Neural progenitor cell (in vitro differentiated cells): ENCODE data around the gene TSEN54. TPM values are rescaled to one million over a fixed set of nuclear protein-coding genes. Genes with fewer than 3 reads are reported as not detected.

Experiments used
- DNase-seq: peaks from one replicate; pipeline ENCODE4 v3.0.0-alpha.2; 2016; ENCODE audit warnings: low spot score
- H2AFZ ChIP-seq: fragments of 200-600 bp; sonication (generic); replicated peaks from 2 replicates; pipeline ENCODE4 v1.6.1; 2016; ENCODE audit warnings: antibody characterized with exemption
- H3F3A ChIP-seq: fragments of 200-600 bp; sonication (generic); 2 replicates; pipeline ENCODE4 v1.6.1; 2016; ENCODE audit warnings: antibody characterized with exemption, low read depth
- H3K27ac ChIP-seq: fragments of 200-600 bp; sonication (generic); 2 replicates; pipeline ENCODE4 v1.5.1; 2016; ENCODE audit warnings: mild to moderate bottlenecking
- H3K27me3 ChIP-seq: fragments of 200-600 bp; sonication (generic); 2 replicates; pipeline ENCODE4 v1.6.1; 2016; ENCODE audit warnings: mild to moderate bottlenecking, moderate library complexity
- H3K36me3 ChIP-seq: fragments of 200-600 bp; sonication (generic); 2 replicates; pipeline ENCODE4 v1.5.1; 2016
- H3K4me1 ChIP-seq: fragments of 200-600 bp; sonication (generic); 2 replicates; pipeline ENCODE4 v1.6.1; 2016; ENCODE audit warnings: mixed run types
- H3K4me2 ChIP-seq: fragments of 200-600 bp; sonication (generic); 2 replicates; pipeline ENCODE4 v1.6.1; 2016
- H3K4me3 ChIP-seq: fragments of 200-600 bp; sonication (generic); 2 replicates; pipeline ENCODE4 v1.5.1; 2016
- H3K79me2 ChIP-seq: fragments of 200-600 bp; sonication (generic); 2 replicates; pipeline ENCODE4 v1.6.1; 2016; ENCODE audit warnings: low read depth
- H3K9ac ChIP-seq: fragments of 200-600 bp; sonication (generic); 2 replicates; pipeline ENCODE4 v1.6.1; 2016
- H3K9me3 ChIP-seq: fragments of 200-600 bp; sonication (generic); 2 replicates; pipeline ENCODE4 v1.5.1; 2016; ENCODE audit warnings: low read depth
- H4K20me1 ChIP-seq: fragments of 200-600 bp; sonication (generic); 2 replicates; pipeline ENCODE4 v1.6.1; 2016; ENCODE audit warnings: low read depth
- H3K27ac Mint-ChIP-seq: 3 replicates; pipeline ENCODE4 v1.8.0; 2021; ENCODE audit warnings: mixed read lengths
- H3K27me3 Mint-ChIP-seq: 2 replicates; pipeline ENCODE4 v1.8.0; 2022; ENCODE audit warnings: low read depth, mild to moderate bottlenecking, inconsistent platforms, moderate library complexity, mixed read lengths; ENCODE audit not compliant: insufficient read depth
- H3K36me3 Mint-ChIP-seq: 3 replicates; pipeline ENCODE4 v1.8.0; 2021; ENCODE audit warnings: mixed read lengths
- H3K4me1 Mint-ChIP-seq: 3 replicates; pipeline ENCODE4 v1.8.0; 2021; ENCODE audit warnings: mixed read lengths
- H3K4me3 Mint-ChIP-seq: 3 replicates; pipeline ENCODE4 v1.8.0; 2021; ENCODE audit warnings: mild to moderate bottlenecking, moderate library complexity, mixed read lengths
- H3K9me3 Mint-ChIP-seq: 3 replicates; pipeline ENCODE4 v1.8.0; 2020; ENCODE audit warnings: mixed read lengths
- CTCF ChIP-seq: fragments of 200-600 bp; sonication (generic); IDR thresholded peaks from 2 replicates; pipeline ENCODE4 v1.5.1; 2017; ENCODE audit warnings: antibody characterized with exemption, mild to moderate bottlenecking
- EZH2 ChIP-seq: fragments of 200-600 bp; sonication (generic); IDR thresholded peaks from 2 replicates; pipeline ENCODE4 v1.6.1; 2017; ENCODE audit warnings: antibody characterized with exemption, mild to moderate bottlenecking, moderate library complexity
- EZH2phosphoT487 ChIP-seq: fragments of 200-600 bp; sonication (generic); IDR thresholded peaks from 2 replicates; pipeline ENCODE4 v1.6.1; 2017; ENCODE audit warnings: antibody characterized with exemption
- total RNA-seq: library from RNA; depleted of rRNA; stranded (reverse); fragments of >200 nt; gene quantifications from 2 replicates; pipeline ENCODE4 v1.2.3, GENCODE V29; 2015; ENCODE audit warnings: low replicate concordance

Gene TSEN54
- total RNA-seq, 1 donor from 2014 or later, result 20.5 TPM

GRCh38 chr17:75557075-75557851, 40.9 kb downstream of the TSEN54 start:
- Histone ChIP-seq H3K9me3 (no peaks in the 10 kb centered on the region), H3K27me3 (no peaks in the 10 kb centered on the region), H2AFZ (no peak overlapping the region), H3K27ac (peak overlapping the region; percentile 29), H3K4me3 (no peak overlapping the region), H3K4me2 (no peak overlapping the region), H4K20me1 (peaks cover 4% of the 10 kb centered on the region), H3F3A (no peaks in the 10 kb centered on the region), H3K4me1 (peaks cover 9% of the 10 kb centered on the region), H3K79me2 (no peaks in the 10 kb centered on the region), H3K9ac (no peak overlapping the region), H3K36me3 (no peaks in the 10 kb centered on the region)
- DNase-seq, result no peak
- TF ChIP-seq EZH2, result no peak
- H3K4me3 Mint-ChIP-seq, result no peak overlapping the region
- no peaks in the 10 kb centered on the region for H3K9me3 Mint-ChIP-seq
- peaks cover 6% of the 10 kb centered on the region for H3K27me3 Mint-ChIP-seq
- peaks cover 14% of the 10 kb centered on the region for H3K4me1 Mint-ChIP-seq
- no peak overlapping the region for H3K27ac Mint-ChIP-seq
- no peaks in the 10 kb centered on the region for H3K36me3 Mint-ChIP-seq

GRCh38 chr17:75557852-75558665, 41.7 kb downstream of the TSEN54 start:
- no peaks in the 10 kb centered on the region for H3K9me3 ChIP-seq
- DNase-seq, result no peak
- peaks cover 6% of the 10 kb centered on the region for H3K27me3 Mint-ChIP-seq
- no peak overlapping the region for H3K4me3 Mint-ChIP-seq
- no peaks in the 10 kb centered on the region for H3K36me3 ChIP-seq
- no peak overlapping the region for H3K27ac Mint-ChIP-seq
- H3F3A ChIP-seq, result no peaks in the 10 kb centered on the region
- H3K79me2 ChIP-seq, result no peaks in the 10 kb centered on the region
- H3K4me1 Mint-ChIP-seq, result peaks cover 8% of the 10 kb centered on the region
- peaks cover 4% of the 10 kb centered on the region for H4K20me1 ChIP-seq
- no peak overlapping the region for H3K4me2 ChIP-seq
- H3K36me3 Mint-ChIP-seq, result no peaks in the 10 kb centered on the region
- H3K9ac ChIP-seq, result no peak overlapping the region
- H3K4me1 ChIP-seq, result peaks cover 2% of the 10 kb centered on the region
- no peaks in the 10 kb centered on the region for H3K27me3 ChIP-seq
- no peaks in the 10 kb centered on the region for H3K9me3 Mint-ChIP-seq
- no peak overlapping the region for H3K27ac ChIP-seq
- H2AFZ ChIP-seq, result no peak overlapping the region
- TF ChIP-seq EZH2phosphoT487 (no peak), CTCF (no peak), EZH2 (no peak)
- no peak overlapping the region for H3K4me3 ChIP-seq

GRCh38 chr17:75558666-75559530, 42.6 kb downstream of the TSEN54 start:
- Mint-ChIP-seq H3K9me3 (no peaks in the 10 kb centered on the region), H3K4me1 (peaks cover 2% of the 10 kb centered on the region), H3K27me3 (peaks cover 3% of the 10 kb centered on the region), H3K27ac (no peak overlapping the region), H3K36me3 (no peaks in the 10 kb centered on the region), H3K4me3 (no peak overlapping the region)
- Histone ChIP-seq H3F3A (no peaks in the 10 kb centered on the region), H3K9me3 (no peaks in the 10 kb centered on the region), H4K20me1 (peaks cover 4% of the 10 kb centered on the region), H3K4me2 (no peak overlapping the region), H3K79me2 (no peaks in the 10 kb centered on the region), H3K27me3 (no peaks in the 10 kb centered on the region), H3K4me3 (no peak overlapping the region), H3K4me1 (no peaks in the 10 kb centered on the region), H3K36me3 (no peaks in the 10 kb centered on the region), H2AFZ (no peak overlapping the region), H3K9ac (no peak overlapping the region), H3K27ac (no peak overlapping the region)
- TF ChIP-seq EZH2 (no peak), EZH2phosphoT487 (no peak), CTCF (no peak)
- DNase-seq, result no peak
